Endothelial cell (in vitro differentiated cells): Measurements from ENCODE around the gene OVOL1. TPM values are rescaled to one million over a fixed set of nuclear protein-coding genes. Genes with fewer than 3 reads are reported as not detected.
A peak's percentile ranks its signal among the peaks of the same experiment; 100 is the strongest.

Experiments used
- DNase-seq: peaks from one replicate; pipeline ENCODE4 v3.0.0; 2021; ENCODE audit warnings: low spot score
- H3K27ac Mint-ChIP-seq: one replicate; pipeline ENCODE4 v1.8.0; 2021; ENCODE audit warnings: mixed read lengths, inconsistent platforms; ENCODE audit not compliant: unreplicated experiment
- H3K27me3 Mint-ChIP-seq: one replicate; pipeline ENCODE4 v1.8.0; 2021; ENCODE audit warnings: mild to moderate bottlenecking, moderate library complexity, mixed read lengths, inconsistent platforms; ENCODE audit not compliant: unreplicated experiment
- H3K36me3 Mint-ChIP-seq: one replicate; pipeline ENCODE4 v1.8.0; 2021; ENCODE audit warnings: mild to moderate bottlenecking, low read depth, mixed read lengths, inconsistent platforms; ENCODE audit not compliant: unreplicated experiment
- H3K4me1 Mint-ChIP-seq: one replicate; pipeline ENCODE4 v1.8.0; 2021; ENCODE audit warnings: mild to moderate bottlenecking, mixed read lengths, inconsistent platforms; ENCODE audit not compliant: unreplicated experiment
- H3K4me3 Mint-ChIP-seq: one replicate; pipeline ENCODE4 v1.8.0; 2021; ENCODE audit warnings: mild to moderate bottlenecking, mixed read lengths, inconsistent platforms; ENCODE audit not compliant: unreplicated experiment
- H3K9me3 Mint-ChIP-seq: one replicate; pipeline ENCODE4 v1.8.0; 2021; ENCODE audit warnings: mixed read lengths, inconsistent platforms; ENCODE audit not compliant: unreplicated experiment
- total RNA-seq: library from RNA; stranded (reverse); fragmentation: NEBNext Ultra II Directional; extraction: Animal tissue kit (Norgen Biotek cat#: 25700); gene quantifications from one replicate; pipeline ENCODE4 v1.2.1, GENCODE V29; 2021; ENCODE audit not compliant: unreplicated experiment
- TF ChIP-seq, protein P1 (sequence below): fragments of 200-600 bp; sonication (generic); IDR thresholded peaks from one replicate; pipeline ENCODE4 v1.5.0; 2021; ENCODE audit warnings: antibody characterized with exemption; ENCODE audit not compliant: unreplicated experiment

The OVOL1 gene
- total RNA-seq, 1 donor from 2014 or later = not detected

DNA sequence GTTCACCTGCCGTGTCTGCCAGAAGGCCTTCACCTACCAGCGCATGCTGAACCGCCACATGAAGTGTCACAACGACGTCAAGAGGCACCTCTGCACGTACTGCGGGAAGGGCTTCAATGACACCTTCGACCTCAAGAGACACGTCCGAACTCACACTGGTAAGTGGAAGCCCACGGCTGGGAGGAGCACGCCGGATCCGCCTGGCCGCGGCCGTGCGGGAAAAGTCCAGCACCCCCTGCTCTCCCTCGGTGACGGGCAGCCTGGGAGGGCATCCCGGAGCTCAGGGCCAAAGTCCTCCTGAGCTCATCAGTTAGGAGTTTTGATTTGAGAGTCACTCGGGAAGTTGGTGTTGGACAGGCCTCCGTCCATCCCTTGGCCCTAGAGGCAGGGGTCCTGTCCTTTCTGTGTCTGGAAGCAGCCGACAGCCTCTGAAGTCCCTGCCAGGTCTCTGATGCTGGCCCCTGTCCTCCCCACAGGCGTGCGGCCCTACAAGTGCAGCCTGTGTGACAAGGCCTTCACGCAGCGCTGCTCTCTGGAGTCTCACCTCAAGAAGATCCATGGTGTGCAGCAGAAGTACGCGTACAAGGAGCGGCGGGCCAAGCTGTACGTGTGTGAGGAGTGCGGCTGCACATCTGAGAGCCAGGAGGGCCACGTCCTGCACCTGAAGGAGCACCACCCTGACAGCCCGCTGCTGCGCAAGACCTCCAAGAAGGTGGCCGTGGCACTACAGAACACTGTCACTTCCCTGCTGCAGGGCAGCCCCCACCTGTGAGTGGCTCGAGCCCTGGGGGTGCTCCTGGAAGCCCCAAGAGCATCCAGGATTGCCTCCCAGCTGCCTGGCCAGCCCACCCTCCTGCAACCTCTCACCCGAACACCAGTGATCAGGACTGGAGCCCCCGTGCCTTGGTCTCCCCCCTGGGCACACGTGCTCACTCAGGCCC lies 8.0 kb downstream of the OVOL1 start:
- Mint-ChIP-seq H3K4me1 (no peaks in the 10 kb centered on the region), H3K9me3 (no peaks in the 10 kb centered on the region), H3K27me3 (peaks cover 12% of the 10 kb centered on the region), H3K4me3 (no peak overlapping the region), H3K27ac (no peak overlapping the region), H3K36me3 (peaks cover 4% of the 10 kb centered on the region)
- DNase-seq = no peak
- TF ChIP-seq, protein P1, sequence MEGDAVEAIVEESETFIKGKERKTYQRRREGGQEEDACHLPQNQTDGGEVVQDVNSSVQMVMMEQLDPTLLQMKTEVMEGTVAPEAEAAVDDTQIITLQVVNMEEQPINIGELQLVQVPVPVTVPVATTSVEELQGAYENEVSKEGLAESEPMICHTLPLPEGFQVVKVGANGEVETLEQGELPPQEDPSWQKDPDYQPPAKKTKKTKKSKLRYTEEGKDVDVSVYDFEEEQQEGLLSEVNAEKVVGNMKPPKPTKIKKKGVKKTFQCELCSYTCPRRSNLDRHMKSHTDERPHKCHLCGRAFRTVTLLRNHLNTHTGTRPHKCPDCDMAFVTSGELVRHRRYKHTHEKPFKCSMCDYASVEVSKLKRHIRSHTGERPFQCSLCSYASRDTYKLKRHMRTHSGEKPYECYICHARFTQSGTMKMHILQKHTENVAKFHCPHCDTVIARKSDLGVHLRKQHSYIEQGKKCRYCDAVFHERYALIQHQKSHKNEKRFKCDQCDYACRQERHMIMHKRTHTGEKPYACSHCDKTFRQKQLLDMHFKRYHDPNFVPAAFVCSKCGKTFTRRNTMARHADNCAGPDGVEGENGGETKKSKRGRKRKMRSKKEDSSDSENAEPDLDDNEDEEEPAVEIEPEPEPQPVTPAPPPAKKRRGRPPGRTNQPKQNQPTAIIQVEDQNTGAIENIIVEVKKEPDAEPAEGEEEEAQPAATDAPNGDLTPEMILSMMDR = no peak

DNA sequence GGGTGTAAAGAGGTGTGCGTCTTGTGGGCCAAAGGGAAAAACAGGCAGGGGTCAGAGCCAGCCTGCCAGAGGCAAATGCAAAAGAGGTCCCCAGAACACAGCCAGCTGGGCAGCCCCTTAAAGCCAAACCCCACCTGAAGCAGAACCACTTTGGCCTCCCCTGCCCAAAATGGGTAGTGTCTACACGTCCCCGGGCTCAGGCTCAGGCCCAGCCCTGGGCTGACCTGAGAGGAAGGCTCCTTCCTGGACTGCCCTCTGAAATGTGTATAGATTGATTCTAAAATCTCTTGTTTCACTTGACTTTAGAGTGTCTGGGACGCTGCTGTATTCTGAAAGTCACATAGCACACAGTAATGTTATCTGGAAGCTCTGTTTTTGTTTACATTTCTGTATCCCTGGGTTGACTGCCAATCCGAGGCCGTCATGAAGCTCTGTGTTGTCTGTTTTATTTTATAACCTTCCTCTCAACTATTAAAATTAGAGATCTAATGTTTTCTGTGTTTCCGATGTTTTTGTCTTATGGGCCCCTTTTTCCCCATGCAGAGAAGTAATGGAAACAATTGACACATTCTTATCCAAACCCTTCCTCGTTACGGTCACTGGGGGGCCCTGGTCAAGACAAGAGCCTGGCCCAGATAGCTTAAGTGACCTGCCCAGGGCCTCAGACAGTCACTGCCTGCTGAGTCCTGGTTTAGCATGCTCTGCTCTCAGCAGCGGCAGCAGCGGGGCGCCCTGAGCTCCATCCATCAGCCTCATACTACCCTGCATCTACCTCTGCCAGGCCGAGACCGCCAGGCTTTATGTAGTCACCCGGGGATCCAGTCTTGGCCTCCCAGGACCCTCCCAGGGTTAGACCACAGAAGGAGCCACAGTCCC lies 10.1 kb downstream of the OVOL1 start:
- Mint-ChIP-seq H3K36me3 (no peaks in the 10 kb centered on the region), H3K4me3 (peak overlapping the region; percentile 1), H3K4me1 (no peaks in the 10 kb centered on the region), H3K27ac (no peak overlapping the region), H3K9me3 (no peaks in the 10 kb centered on the region), H3K27me3 (peaks cover 11% of the 10 kb centered on the region)
- DNase-seq = no peak
- TF ChIP-seq, protein P1 = no peak

DNA sequence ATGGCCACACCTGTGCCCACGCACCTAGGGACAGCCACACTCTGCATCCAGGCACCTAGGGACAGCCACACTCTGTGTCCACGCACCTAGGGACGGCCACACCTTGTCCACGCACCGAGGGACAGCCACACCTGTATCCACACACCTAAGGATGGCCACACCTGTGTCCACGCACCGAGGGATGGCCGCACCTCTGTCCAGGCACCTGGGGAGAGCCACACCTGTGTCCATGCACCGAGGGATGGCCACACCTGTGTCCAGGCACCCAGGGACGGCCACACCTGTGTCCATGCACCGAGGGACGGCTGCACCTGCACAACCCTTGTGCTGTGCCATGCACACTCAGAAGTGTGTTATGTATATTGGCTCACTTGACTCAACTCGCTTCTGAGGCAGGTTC lies 10.8 kb downstream of the OVOL1 start:
- H3K9me3 Mint-ChIP-seq = no peaks in the 10 kb centered on the region
- H3K4me3 Mint-ChIP-seq = no peak overlapping the region
- H3K4me1 Mint-ChIP-seq = no peaks in the 10 kb centered on the region
- H3K27ac Mint-ChIP-seq = no peak overlapping the region
- peaks cover 10% of the 10 kb centered on the region for H3K27me3 Mint-ChIP-seq
- TF ChIP-seq, protein P1 = no peak
- no peak for DNase-seq
- H3K36me3 Mint-ChIP-seq = no peaks in the 10 kb centered on the region

DNA sequence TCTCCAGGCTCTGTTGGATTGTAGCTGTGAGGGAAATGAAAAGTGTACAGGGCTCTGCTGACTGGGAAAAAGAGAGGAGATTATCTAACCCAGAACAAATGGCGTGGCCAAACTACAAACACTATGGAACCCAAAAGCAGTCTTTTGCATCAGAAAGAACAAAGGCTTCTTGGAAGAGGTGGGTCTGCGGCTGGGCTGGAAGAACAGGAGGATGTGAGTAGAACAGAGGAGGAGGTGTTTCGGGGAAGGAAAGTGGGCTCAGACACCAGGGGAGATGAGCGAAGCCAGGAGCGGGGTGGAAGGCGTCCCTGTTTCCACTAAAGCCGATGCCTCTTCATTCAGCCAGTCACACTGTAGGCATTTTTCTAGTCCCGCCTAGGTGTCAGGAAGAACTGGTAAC lies 12.0 kb downstream of the OVOL1 start:
- TF ChIP-seq, protein P1 = no peak
- Mint-ChIP-seq H3K36me3 (no peaks in the 10 kb centered on the region), H3K27me3 (peaks cover 10% of the 10 kb centered on the region), H3K4me3 (no peak overlapping the region), H3K4me1 (peaks cover 2% of the 10 kb centered on the region), H3K9me3 (no peaks in the 10 kb centered on the region), H3K27ac (no peak overlapping the region)
- no peak for DNase-seq
